Neutrophil (primary cell): ENCODE measurements around the gene UBAC2.

ENCODE experiments used
- H3K27ac ChIP-seq: fragments of 200-600 bp; sonication (generic); 2 replicates; pipeline ENCODE4 v1.5.1; 2016; ENCODE audit warnings: mild to moderate bottlenecking, moderate library complexity
- H3K27me3 ChIP-seq: fragments of 200-600 bp; sonication (generic); 2 replicates; pipeline ENCODE4 v1.6.0; 2016; ENCODE audit warnings: mild to moderate bottlenecking
- H3K36me3 ChIP-seq: fragments of 200-600 bp; sonication (generic); 2 replicates; pipeline ENCODE4 v1.5.1; 2017
- H3K4me1 ChIP-seq, 2 experiments: fragments of 200-600 bp in 1 of 2; sonication (generic) in 1 of 2; 1 replicate in 1 of 2; 2 replicates in 1 of 2; pipeline versions ENCODE4 v1.5.1 to v1.6.1; 2013 to 2016; ENCODE audit warnings: low read depth in 1 of 2, low read length in 1 of 2, mild to moderate bottlenecking in 1 of 2, moderate library complexity in 1 of 2; ENCODE audit not compliant: control insufficient read depth in 1 of 2, insufficient read depth in 1 of 2
- H3K4me3 ChIP-seq, 2 experiments: fragments of 200-600 bp in 1 of 2; sonication (generic) in 1 of 2; 1 replicate in 1 of 2; 2 replicates in 1 of 2; pipeline ENCODE4 v1.5.1; 2013 to 2016; ENCODE audit warnings: low read depth in 1 of 2, low read length in 1 of 2, mild to moderate bottlenecking in 1 of 2, moderate library complexity in 1 of 2
- H3K9me3 ChIP-seq: fragments of 200-600 bp; sonication (generic); 2 replicates; pipeline ENCODE4 v1.5.1; 2016
- CTCF ChIP-seq: fragments of 200-600 bp; sonication (generic); IDR thresholded peaks from 2 replicates; pipeline ENCODE4 v1.5.1; 2016; ENCODE audit warnings: antibody characterized with exemption

Gene UBAC2

DNA sequence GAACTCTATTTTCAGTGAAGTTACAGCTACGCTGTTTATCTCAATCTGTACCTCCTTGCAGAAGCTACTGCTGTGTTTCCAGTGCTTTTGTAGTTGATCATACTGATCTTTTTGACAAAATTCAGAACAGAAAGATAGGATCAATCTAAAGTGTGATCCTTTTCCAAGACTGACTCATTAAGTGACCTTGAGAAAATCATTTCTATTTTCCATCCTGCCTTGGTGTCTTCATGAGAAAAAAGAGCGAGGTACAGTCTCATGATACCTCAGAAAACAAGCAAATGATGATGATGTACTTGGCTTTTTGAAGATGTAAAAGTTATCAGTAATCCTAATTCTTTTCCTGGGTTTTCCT is 152.6 kb downstream of the UBAC2 start:
- Histone ChIP-seq H3K36me3 (peaks cover 15% of the 10 kb centered on the region), H3K27ac (no peak overlapping the region), H3K4me3 (no peak overlapping the region), H3K4me1 (peaks cover 17 to 21% of the 10 kb centered on the region in 2 experiments), H3K9me3 (no peaks in the 10 kb centered on the region), H3K27me3 (no peaks in the 10 kb centered on the region)
- TF ChIP-seq CTCF: no peak

GRCh38 chr13:99353836-99354235 is 153.2 kb downstream of the UBAC2 start:
- no peaks in the 10 kb centered on the region for H3K9me3 ChIP-seq
- peaks cover 17 to 21% of the 10 kb centered on the region in 2 experiments for H3K4me1 ChIP-seq
- no peak overlapping the region for H3K27ac ChIP-seq
- H3K4me3 ChIP-seq: no peak overlapping the region
- TF ChIP-seq CTCF: no peak
- no peaks in the 10 kb centered on the region for H3K27me3 ChIP-seq
- H3K36me3 ChIP-seq: peaks cover 9% of the 10 kb centered on the region

GRCh38 chr13:99354371-99354951 is 153.8 kb downstream of the UBAC2 start:
- Histone ChIP-seq H3K4me3 (no peak overlapping the region), H3K27me3 (no peaks in the 10 kb centered on the region), H3K27ac (peak overlapping the region; percentile 40), H3K4me1 (peaks cover 17 to 21% of the 10 kb centered on the region in 2 experiments), H3K9me3 (no peaks in the 10 kb centered on the region), H3K36me3 (peaks cover 5% of the 10 kb centered on the region)
- no peak for TF ChIP-seq CTCF

DNA sequence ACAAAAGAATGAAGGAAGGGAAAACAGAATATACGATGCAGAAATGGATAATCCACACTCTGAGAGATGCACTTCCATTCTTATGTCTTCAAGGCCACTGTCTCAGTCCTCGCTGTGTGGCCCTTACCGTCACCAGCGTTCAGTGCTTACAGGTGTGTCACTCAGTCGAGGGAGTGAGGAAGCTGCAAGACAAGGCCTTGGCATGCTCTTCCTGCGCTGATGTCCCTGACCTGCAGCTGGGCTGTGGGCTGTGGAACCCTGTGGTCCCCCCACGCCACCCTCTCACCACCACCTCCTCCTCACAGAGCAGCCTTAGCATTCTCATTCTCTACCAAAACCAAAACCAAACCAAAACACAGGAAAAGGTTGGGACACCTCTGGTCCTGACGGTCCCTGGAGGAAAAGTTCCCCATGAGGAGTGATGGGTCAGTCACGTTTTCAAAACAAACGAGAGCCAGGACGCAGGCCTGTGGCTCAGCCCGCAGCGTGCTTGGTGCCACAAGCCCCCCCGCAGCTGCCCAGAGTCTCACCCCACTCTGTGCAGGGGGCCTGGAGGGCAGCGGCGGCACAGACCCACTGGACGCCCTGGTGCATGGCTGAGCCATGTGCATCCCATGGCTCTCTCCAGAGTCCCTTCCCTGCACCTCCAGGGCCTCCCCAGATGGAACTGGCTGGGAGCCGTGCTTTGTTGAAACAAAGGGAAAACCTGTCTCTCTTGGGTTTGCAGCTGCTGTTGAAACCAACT is 154.8 kb downstream of the UBAC2 start:
- TF ChIP-seq CTCF: no peak
- Histone ChIP-seq H3K27ac (peak overlapping the region; percentile 76), H3K9me3 (no peaks in the 10 kb centered on the region), H3K4me3 (no peak overlapping the region), H3K36me3 (peaks cover 7% of the 10 kb centered on the region), H3K27me3 (no peaks in the 10 kb centered on the region), H3K4me1 (peaks cover 17 to 21% of the 10 kb centered on the region in 2 experiments)

DNA sequence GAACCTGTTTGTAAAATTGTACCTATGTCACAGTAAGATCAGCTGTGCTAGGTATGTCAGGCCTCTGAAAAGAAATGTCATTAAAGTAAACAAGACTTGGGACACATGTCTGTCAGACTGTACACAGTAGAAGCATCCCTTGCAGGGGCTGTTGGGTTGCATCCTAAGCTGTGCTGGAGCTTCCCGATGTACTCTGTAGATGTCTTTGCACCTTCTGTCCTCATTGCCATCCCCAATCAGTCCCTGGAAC is 155.3 kb downstream of the UBAC2 start:
- Histone ChIP-seq H3K9me3 (no peaks in the 10 kb centered on the region), H3K4me1 (peaks cover 17 to 21% of the 10 kb centered on the region in 2 experiments), H3K36me3 (peaks cover 7% of the 10 kb centered on the region), H3K27ac (peak overlapping the region; percentile 76), H3K4me3 (peak overlapping the region; percentile 35 to 43), H3K27me3 (no peaks in the 10 kb centered on the region)
- TF ChIP-seq CTCF: no peak
